Choroid plexus epithelial cell (primary cell): ENCODE results near the gene CTDSP1.

Experiments used
- DNase-seq: peaks from one replicate; pipeline ENCODE4 v3.0.0-alpha.2; 2010; ENCODE audit warnings: low read depth
- H3K4me3 ChIP-seq: 2 replicates; pipeline ENCODE4 v1.5.1; 2011; ENCODE audit warnings: low read depth, mild to moderate bottlenecking, control low read depth, low read length, moderate library complexity
- CTCF ChIP-seq: conservative IDR thresholded peaks from 2 replicates; pipeline ENCODE4 v1.5.1; 2011; ENCODE audit warnings: low read depth, mild to moderate bottlenecking, control low read depth, inconsistent platforms, low read length, moderate library complexity

CTDSP1 gene

GRCh38 chr2:218382785-218383184 is 16.9 kb upstream of the CTDSP1 start:
- DNase-seq: no peak
- H3K4me3 ChIP-seq: no peak overlapping the region
- TF ChIP-seq CTCF: no peak

- DNase-seq: no peak
- no peak for TF ChIP-seq CTCF
- no peak overlapping the region for H3K4me3 ChIP-seq
These were observed 15.7 kb upstream of the CTDSP1 start for GRCh38 chr2:218383892-218384519.

GRCh38 chr2:218384975-218385374 is 14.7 kb upstream of the CTDSP1 start:
- no peak overlapping the region for H3K4me3 ChIP-seq
- no peak for TF ChIP-seq CTCF
- no peak for DNase-seq

GRCh38 chr2:218386505-218387368 is 12.9 kb upstream of the CTDSP1 start:
- no peak for TF ChIP-seq CTCF
- no peak overlapping the region for H3K4me3 ChIP-seq
- DNase-seq: no peak

- DNase-seq: peak; percentile 90
- H3K4me3 ChIP-seq: peak overlapping the region; percentile 45
- no peak for TF ChIP-seq CTCF
These were observed 12.1 kb upstream of the CTDSP1 start for GRCh38 chr2:218387369-218388194.

GRCh38 chr2:218389333-218390150 is 10.1 kb upstream of the CTDSP1 start:
- no peak for DNase-seq
- no peak overlapping the region for H3K4me3 ChIP-seq
- TF ChIP-seq CTCF: no peak
